ENCODE measurements around the gene IQSEC1.

IQSEC1 gene

DNA sequence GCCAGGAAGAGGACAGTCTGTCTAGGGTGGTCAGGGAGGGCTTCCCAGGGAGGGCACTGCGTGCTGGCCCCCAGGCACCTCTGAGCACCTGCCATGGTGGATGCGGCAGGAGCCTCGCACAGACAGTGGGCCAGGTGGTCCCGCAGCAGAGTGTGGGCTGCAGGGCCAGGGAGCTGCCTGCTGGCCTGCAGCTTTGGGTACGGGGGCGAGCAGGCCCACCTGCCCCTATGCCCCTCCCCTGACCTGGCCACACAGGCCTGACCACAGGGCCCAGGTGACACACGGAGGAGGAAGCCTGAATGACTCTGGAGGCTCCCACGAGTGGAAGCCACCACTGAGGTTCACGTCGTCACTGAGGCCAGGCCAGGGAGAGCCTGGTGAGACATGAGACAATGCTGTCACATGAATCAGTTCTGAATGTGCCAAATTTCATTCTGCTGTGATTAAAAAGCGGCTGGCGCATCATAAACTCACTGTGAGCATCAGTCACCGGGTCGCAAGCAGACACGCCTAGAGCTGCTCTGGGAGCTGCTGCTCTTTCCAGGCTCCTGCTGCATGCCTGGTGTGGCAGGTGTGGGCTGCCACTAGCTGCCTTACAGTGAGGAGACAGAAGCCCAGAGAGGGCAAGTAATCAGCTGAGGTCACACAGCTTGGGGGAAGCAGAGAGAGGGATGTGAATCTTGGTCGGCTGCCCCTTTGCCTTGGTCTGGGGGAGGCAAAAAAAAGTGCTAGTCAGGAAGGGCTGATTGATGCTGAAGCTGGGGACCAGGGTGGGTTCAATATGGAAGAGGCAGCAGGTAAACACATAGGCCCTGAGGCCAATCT lies 39.5 kb upstream of the IQSEC1 start:
- no peak for TF ChIP-seq GATA2 (IDR thresholded peaks at IDR 0.05; ENCODE audit: low read depth, low read length)
- no peak for TF ChIP-seq GATA3 (IDR thresholded peaks at IDR 0.05; ENCODE audit: low read depth, low read length)

DNA sequence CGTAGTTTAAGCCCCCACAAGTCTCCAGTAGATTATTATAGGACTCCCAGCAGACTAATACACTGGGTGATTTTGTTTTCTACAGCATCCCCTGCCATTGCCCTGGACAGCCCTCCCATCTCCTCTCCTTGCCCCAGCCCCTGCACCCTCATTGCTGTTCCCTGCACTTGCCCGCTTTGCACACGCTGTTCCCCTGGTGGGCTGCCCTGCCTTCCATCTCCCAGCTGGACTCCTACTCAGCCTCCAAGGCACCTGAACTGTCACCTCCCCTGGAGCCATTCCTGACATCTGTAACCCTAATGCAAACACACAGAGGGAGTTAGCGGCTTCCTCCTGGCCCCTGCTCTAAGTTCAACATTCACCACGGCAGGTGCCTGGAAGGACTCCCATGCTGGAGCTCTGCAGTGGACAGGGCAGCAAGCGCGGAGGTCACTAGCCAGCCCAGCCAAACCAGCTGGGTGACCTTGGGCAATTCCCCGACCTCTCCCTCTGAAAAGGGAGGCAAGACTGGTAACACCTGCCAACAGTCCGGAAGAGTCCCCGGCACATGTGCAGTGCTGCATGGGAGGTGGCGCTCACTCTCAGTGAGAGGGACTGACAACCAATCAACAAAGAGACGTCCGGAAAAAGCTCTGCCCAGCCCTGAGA lies 38.8 kb upstream of the IQSEC1 start:
- no peak for TF ChIP-seq GATA2 (IDR thresholded peaks at IDR 0.05; ENCODE audit: low read depth, low read length)
- TF ChIP-seq GATA3 (IDR thresholded peaks at IDR 0.05; ENCODE audit: low read depth, low read length): no peak

- no peak for TF ChIP-seq GATA3 (IDR thresholded peaks at IDR 0.05; ENCODE audit: low read depth, low read length)
- no peak for TF ChIP-seq GATA2 (IDR thresholded peaks at IDR 0.05; ENCODE audit: low read depth, low read length)
Measured at GRCh38 chr3:13111173-13111872, 38.1 kb upstream of the IQSEC1 start.

DNA sequence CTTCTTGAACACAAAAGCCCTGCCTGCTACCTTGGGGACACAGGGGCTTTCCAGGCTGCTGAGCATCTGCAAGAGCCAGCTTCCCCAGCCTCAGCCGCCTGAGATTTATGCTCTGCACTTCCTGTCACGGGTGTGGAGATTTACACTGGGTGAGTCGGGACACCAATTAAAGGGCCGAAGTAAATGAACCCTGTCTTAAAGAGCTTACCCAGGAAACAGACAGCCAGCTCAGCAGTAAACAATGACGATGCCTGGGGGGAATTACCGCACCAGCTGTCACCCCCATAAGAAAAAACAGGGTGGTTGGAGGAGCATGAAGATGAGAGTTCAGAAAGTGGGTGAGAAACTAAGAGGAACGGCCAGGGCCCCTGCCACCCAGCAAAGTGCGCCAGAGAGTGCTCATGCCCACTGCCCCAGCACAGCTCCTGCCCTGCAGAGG lies 37.5 kb upstream of the IQSEC1 start:
- no peak for TF ChIP-seq GATA2 (IDR thresholded peaks at IDR 0.05; ENCODE audit: low read depth, low read length)
- TF ChIP-seq GATA3 (IDR thresholded peaks at IDR 0.05; ENCODE audit: low read depth, low read length): no peak

DNA sequence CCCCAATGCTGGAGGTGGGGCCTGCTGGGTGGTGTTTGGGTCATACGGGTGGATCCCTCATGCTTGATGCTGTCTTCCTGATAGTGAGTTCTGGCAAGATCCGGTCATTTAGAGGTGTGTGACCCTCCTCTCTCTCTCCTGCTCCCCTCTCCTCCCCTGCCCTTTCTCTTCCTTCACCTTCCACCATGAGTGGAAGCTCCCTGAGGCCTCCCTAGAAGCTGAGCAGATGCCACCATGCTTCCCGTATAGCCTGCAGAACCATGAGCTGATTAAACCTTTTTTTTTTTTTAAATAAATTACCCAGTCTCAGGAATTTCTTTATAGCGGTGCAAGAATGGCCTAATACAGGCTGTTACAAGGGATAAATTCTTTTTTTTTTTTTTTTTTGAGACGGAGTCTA lies 36.3 kb upstream of the IQSEC1 start:
- TF ChIP-seq GATA2 (IDR thresholded peaks at IDR 0.05; ENCODE audit: low read depth, low read length) (no peak), GATA3 (IDR thresholded peaks at IDR 0.05; ENCODE audit: low read depth, low read length) (no peak)

GRCh38 chr3:13108861-13109260 lies 35.6 kb upstream of the IQSEC1 start:
- TF ChIP-seq GATA3 (IDR thresholded peaks at IDR 0.05; ENCODE audit: low read depth, low read length) (no peak), GATA2 (IDR thresholded peaks at IDR 0.05; ENCODE audit: low read depth, low read length) (no peak)

DNA sequence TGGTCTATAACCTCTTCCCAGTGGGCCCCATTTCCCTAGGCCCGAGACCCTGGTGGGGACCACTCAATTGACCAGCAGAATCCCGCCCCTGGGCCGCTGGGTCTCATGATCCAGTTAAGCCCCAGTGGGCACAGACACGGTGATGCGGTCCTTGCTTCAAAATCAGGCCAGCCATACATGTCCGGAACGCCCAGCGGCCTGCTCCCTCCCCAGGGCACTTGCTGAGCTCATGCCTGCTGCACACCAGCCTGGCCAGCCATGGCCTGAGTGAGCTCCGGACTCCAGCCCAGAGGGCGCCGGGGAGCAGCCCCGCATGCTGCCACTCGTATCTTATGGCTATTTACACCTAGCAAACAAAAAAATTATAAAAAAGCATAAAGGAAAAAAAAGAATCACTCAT lies 34.4 kb upstream of the IQSEC1 start:
- no peak for TF ChIP-seq GATA3 (IDR thresholded peaks at IDR 0.05; ENCODE audit: low read depth, low read length)
- no peak for TF ChIP-seq GATA2 (IDR thresholded peaks at IDR 0.05; ENCODE audit: low read depth, low read length)

DNA sequence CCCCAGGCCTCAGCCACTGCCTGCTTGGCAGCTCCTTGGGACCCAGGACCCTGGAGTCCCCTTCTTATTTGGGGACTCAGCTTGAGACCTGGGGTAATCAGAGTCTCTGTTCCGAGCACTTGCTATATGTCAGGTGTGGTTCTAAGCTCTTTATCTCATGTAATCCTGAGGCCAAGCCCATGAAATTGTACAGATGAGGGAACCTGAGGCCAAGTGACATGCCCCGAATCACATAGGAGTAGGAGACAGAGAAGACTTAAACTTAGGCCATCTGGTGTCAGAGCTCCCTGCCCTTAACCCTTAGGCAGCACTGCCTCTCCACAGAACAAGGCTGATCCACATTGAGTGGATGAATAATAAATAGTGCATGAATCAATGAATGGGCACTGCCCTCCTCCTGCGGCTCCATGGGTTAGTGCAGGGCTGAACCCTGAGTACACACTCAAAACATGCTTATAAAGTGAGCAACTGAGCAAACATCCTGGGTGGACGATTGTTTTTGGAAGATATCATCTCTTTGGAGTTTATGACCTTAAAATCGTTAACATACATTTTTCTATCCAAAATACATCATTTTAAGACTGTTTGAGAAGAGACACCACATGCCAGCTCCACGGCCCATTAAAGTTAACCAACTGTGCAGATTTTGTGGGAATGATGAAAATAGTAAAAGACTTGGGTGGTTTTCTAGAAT lies 33.2 kb upstream of the IQSEC1 start:
- TF ChIP-seq GATA2 (IDR thresholded peaks at IDR 0.05; ENCODE audit: low read depth, low read length): no peak
- no peak for TF ChIP-seq GATA3 (IDR thresholded peaks at IDR 0.05; ENCODE audit: low read depth, low read length)

GRCh38 chr3:13105896-13106250 lies 32.6 kb upstream of the IQSEC1 start:
- no peak for TF ChIP-seq GATA2 (IDR thresholded peaks at IDR 0.05; ENCODE audit: low read depth, low read length)
- no peak for TF ChIP-seq GATA3 (IDR thresholded peaks at IDR 0.05; ENCODE audit: low read depth, low read length)

GRCh38 chr3:13105181-13105895 lies 32.1 kb upstream of the IQSEC1 start:
- TF ChIP-seq GATA2 (IDR thresholded peaks at IDR 0.05; ENCODE audit: low read depth, low read length) (no peak), GATA3 (IDR thresholded peaks at IDR 0.05; ENCODE audit: low read depth, low read length) (no peak)

GRCh38 chr3:13104511-13104910 lies 31.3 kb upstream of the IQSEC1 start:
- TF ChIP-seq GATA2 (IDR thresholded peaks at IDR 0.05; ENCODE audit: low read depth, low read length) (no peak), GATA3 (IDR thresholded peaks at IDR 0.05; ENCODE audit: low read depth, low read length) (no peak)

- TF ChIP-seq GATA2 (IDR thresholded peaks at IDR 0.05; ENCODE audit: low read depth, low read length): no peak
- TF ChIP-seq GATA3 (IDR thresholded peaks at IDR 0.05; ENCODE audit: low read depth, low read length): no peak
Measured at GRCh38 chr3:13103416-13104058, 30.3 kb upstream of the IQSEC1 start.
